MM.1S (cell line): ENCODE data around the gene CABCOCO1.

Experiments
- DNase-seq: peaks from one replicate; pipeline ENCODE4 v3.0.0-alpha.2; 2015
- H2AFZ ChIP-seq: fragments of 300-600 bp; sonication (generic); 2 replicates; pipeline ENCODE4 v1.6.0; 2016; ENCODE audit warnings: antibody characterized with exemption, low read length
- H3F3A ChIP-seq: fragments of 300-600 bp; sonication (generic); 2 replicates; pipeline ENCODE4 v1.6.1; 2016; ENCODE audit warnings: mild to moderate bottlenecking, antibody characterized with exemption, low read length, moderate library complexity, mixed read lengths; ENCODE audit not compliant: insufficient read depth
- H3K27ac ChIP-seq: fragments of 300-600 bp; sonication (generic); 2 replicates; pipeline ENCODE4 v1.5.1; 2016; ENCODE audit warnings: mild to moderate bottlenecking, low read length
- H3K27me3 ChIP-seq: fragments of 300-600 bp; sonication (generic); replicated peaks from 2 replicates; pipeline ENCODE4 v1.6.0; 2016; ENCODE audit warnings: low read length; ENCODE audit not compliant: insufficient read depth
- H3K36me3 ChIP-seq: fragments of 300-600 bp; sonication (generic); replicated peaks from 2 replicates; pipeline ENCODE4 v1.6.1; 2016; ENCODE audit warnings: mild to moderate bottlenecking, low read length, mixed read lengths; ENCODE audit not compliant: insufficient read depth
- H3K4me1 ChIP-seq: fragments of 300-600 bp; sonication (generic); 2 replicates; pipeline ENCODE4 v1.6.1; 2016; ENCODE audit warnings: low read length, mixed read lengths
- H3K4me2 ChIP-seq: fragments of 300-600 bp; sonication (generic); 2 replicates; pipeline ENCODE4 v1.6.0; 2016; ENCODE audit warnings: low read depth, low read length
- H3K4me3 ChIP-seq: fragments of 300-600 bp; sonication (generic); 2 replicates; pipeline ENCODE4 v1.5.1; 2016; ENCODE audit warnings: low read length, mixed read lengths
- H3K79me2 ChIP-seq: fragments of 300-600 bp; sonication (generic); 2 replicates; pipeline ENCODE4 v1.6.1; 2016; ENCODE audit warnings: mixed run types, low read length, mixed read lengths
- H3K9ac ChIP-seq: fragments of 300-600 bp; sonication (generic); 2 replicates; pipeline ENCODE4 v1.6.1; 2016; ENCODE audit warnings: low read length, mixed read lengths
- H3K9me2 ChIP-seq: fragments of 300-600 bp; sonication (generic); replicated peaks from 2 replicates; pipeline ENCODE4 v1.6.1; 2016; ENCODE audit warnings: mild to moderate bottlenecking, low read length, mixed read lengths; ENCODE audit not compliant: insufficient read depth
- H3K9me3 ChIP-seq: fragments of 300-600 bp; sonication (generic); replicated peaks from 2 replicates; pipeline ENCODE4 v1.6.1; 2016; ENCODE audit warnings: mild to moderate bottlenecking, low read length, mixed read lengths; ENCODE audit not compliant: insufficient read depth
- H4K20me1 ChIP-seq: fragments of 300-600 bp; sonication (generic); 2 replicates; pipeline ENCODE4 v1.6.1; 2016; ENCODE audit warnings: mild to moderate bottlenecking, low read length, moderate library complexity, mixed read lengths; ENCODE audit not compliant: insufficient read depth
- CTCF ChIP-seq: fragments of 300-600 bp; sonication (generic); IDR thresholded peaks from 2 replicates; pipeline ENCODE4 v1.5.1; 2016; ENCODE audit warnings: antibody characterized with exemption, low read length, mixed read lengths
- EZH2 ChIP-seq: fragments of 300-600 bp; sonication (generic); optimal IDR thresholded peaks from 2 replicates; pipeline ENCODE3; 2017; ENCODE audit warnings: low read depth, mild to moderate bottlenecking, antibody characterized with exemption, low read length, mixed read lengths
- EZH2phosphoT487 ChIP-seq: fragments of 300-600 bp; sonication (generic); IDR thresholded peaks from 2 replicates; pipeline ENCODE4 v1.6.1; 2018; ENCODE audit warnings: antibody characterized with exemption, low read length

The CABCOCO1 gene

GRCh38 chr10:61752111-61753011 lies 89.6 kb downstream of the CABCOCO1 start:
- Histone ChIP-seq H3K9ac (no peak overlapping the region), H3K36me3 (no peaks in the 10 kb centered on the region), H3K4me2 (peak overlapping the region; percentile 43), H4K20me1 (no peaks in the 10 kb centered on the region), H3K9me3 (no peaks in the 10 kb centered on the region), H3K79me2 (no peaks in the 10 kb centered on the region), H2AFZ (peak overlapping the region; percentile 38; the same call in 1 of the 2 replicates), H3K27ac (peak overlapping the region; percentile 12; the same call in 1 of the 2 replicates), H3K4me1 (peaks cover 18% of the 10 kb centered on the region), H3K9me2 (no peaks in the 10 kb centered on the region), H3F3A (0 out of 2 replicates have a peak, but pooled peaks cover 3% of the 10 kb centered on the region), H3K27me3 (no peaks in the 10 kb centered on the region), H3K4me3 (0 out of 2 replicates have a peak overlapping the region, but pooled peaks have one; percentile 1)
- peak; percentile 40 for DNase-seq
- no peak for TF ChIP-seq EZH2phosphoT487
- TF ChIP-seq EZH2: no peak
- no peak for TF ChIP-seq CTCF

- Histone ChIP-seq H3K4me2 (no peak overlapping the region), H3K36me3 (no peaks in the 10 kb centered on the region), H3K79me2 (no peaks in the 10 kb centered on the region), H3K4me1 (peaks cover 18% of the 10 kb centered on the region), H3K27me3 (no peaks in the 10 kb centered on the region), H3K27ac (no peak overlapping the region), H3K9ac (no peak overlapping the region), H3K4me3 (no peak overlapping the region), H4K20me1 (no peaks in the 10 kb centered on the region), H3K9me3 (no peaks in the 10 kb centered on the region), H2AFZ (no peak overlapping the region), H3K9me2 (no peaks in the 10 kb centered on the region), H3F3A (0 out of 2 replicates have a peak, but pooled peaks cover 3% of the 10 kb centered on the region)
- no peak for TF ChIP-seq CTCF
- TF ChIP-seq EZH2phosphoT487: no peak
- TF ChIP-seq EZH2: no peak
- DNase-seq: no peak
These were observed 90.7 kb downstream of the CABCOCO1 start for GRCh38 chr10:61753453-61753852.

GRCh38 chr10:61754587-61755550 lies 92.1 kb downstream of the CABCOCO1 start:
- TF ChIP-seq EZH2phosphoT487 (no peak), EZH2 (no peak), CTCF (no peak)
- H3K9ac ChIP-seq: no peak overlapping the region
- no peak overlapping the region for H3K4me3 ChIP-seq
- H3K9me2 ChIP-seq: no peaks in the 10 kb centered on the region
- H3K27ac ChIP-seq: no peak overlapping the region
- no peaks in the 10 kb centered on the region for H3K9me3 ChIP-seq
- H3K4me1 ChIP-seq: peaks cover 18% of the 10 kb centered on the region
- H3K4me2 ChIP-seq: no peak overlapping the region
- no peak for DNase-seq
- H2AFZ ChIP-seq: no peak overlapping the region
- H3K27me3 ChIP-seq: no peaks in the 10 kb centered on the region
- H3K36me3 ChIP-seq: no peaks in the 10 kb centered on the region
- 0 out of 2 replicates have a peak, but pooled peaks cover 3% of the 10 kb centered on the region for H3F3A ChIP-seq
- no peaks in the 10 kb centered on the region for H4K20me1 ChIP-seq
- no peaks in the 10 kb centered on the region for H3K79me2 ChIP-seq
